Right atrium auricular region (tissue), 2 donors: ENCODE results near the gene ZNF816. TPM values are rescaled to one million over a fixed set of nuclear protein-coding genes. Genes with fewer than 3 reads are reported as not detected.
"Not testable (repeated sequence)": the region's sequence is repeated elsewhere in the genome, so short reads cannot be mapped to it uniquely, and the experiment has no call there.

Experiments used
- DNase-seq: peaks from one replicate; pipeline ENCODE4 v3.0.0-alpha.2; 2019; ENCODE audit warnings: low spot score
- H3K27ac ChIP-seq, 2 donors: fragments of 200-600 bp; sonication (generic); 1 replicate in 1 of 2; 2 replicates in 1 of 2; pipeline ENCODE4 v1.5.1; 2016 to 2019
- H3K27me3 ChIP-seq, 2 donors: fragments of 200-600 bp; sonication (generic); one replicate each; pipeline versions ENCODE4 v1.5.1 to v1.6.0; 2017 to 2019
- H3K36me3 ChIP-seq: fragments of 200-600 bp; sonication (generic); one replicate; pipeline ENCODE4 v1.5.1; 2016
- H3K4me1 ChIP-seq, 2 donors: fragments of 200-600 bp; sonication (generic); one replicate each; pipeline versions ENCODE4 v1.5.1 to v1.6.0; 2017 to 2019
- H3K4me3 ChIP-seq, 2 donors: fragments of 200-600 bp; sonication (generic); 1 replicate in 1 of 2; 2 replicates in 1 of 2; pipeline ENCODE4 v1.5.1; 2017 to 2019; ENCODE audit warnings: mild to moderate bottlenecking in 1 of 2, moderate library complexity in 1 of 2
- H3K9me3 ChIP-seq, 2 donors: fragments of 200-600 bp; sonication (generic); one replicate each; pipeline ENCODE4 v1.5.1; 2019
- CTCF ChIP-seq, 2 donors: fragments of 200-600 bp; sonication (generic); IDR thresholded peaks; one replicate each; pipeline ENCODE4 v1.5.1; 2019; ENCODE audit warnings: antibody characterized with exemption in 2 of 2
- total RNA-seq, 2 donors: library from RNA; depleted of rRNA; stranded (reverse); fragments of >200 nt; gene quantifications; one replicate each; pipeline ENCODE4 v1.1.0, GENCODE V29; 2016

ZNF816 gene
- total RNA-seq, 2 donors from 2014 or later, result 3.9 to 5.5 TPM

GRCh38 chr19:52936151-52936953 is 26.3 kb downstream of the ZNF816 start:
- Histone ChIP-seq H3K4me1 (no peaks in the 10 kb centered on the region), H3K27me3 (no peaks in the 10 kb centered on the region), H3K27ac (no peak overlapping the region), H3K36me3 (no peaks in the 10 kb centered on the region), H3K4me3 (no peak overlapping the region), H3K9me3 (no peaks in the 10 kb centered on the region)
- DNase-seq, result no peak
- no peak for TF ChIP-seq CTCF (IDR thresholded peaks at IDR 0.05)

DNA sequence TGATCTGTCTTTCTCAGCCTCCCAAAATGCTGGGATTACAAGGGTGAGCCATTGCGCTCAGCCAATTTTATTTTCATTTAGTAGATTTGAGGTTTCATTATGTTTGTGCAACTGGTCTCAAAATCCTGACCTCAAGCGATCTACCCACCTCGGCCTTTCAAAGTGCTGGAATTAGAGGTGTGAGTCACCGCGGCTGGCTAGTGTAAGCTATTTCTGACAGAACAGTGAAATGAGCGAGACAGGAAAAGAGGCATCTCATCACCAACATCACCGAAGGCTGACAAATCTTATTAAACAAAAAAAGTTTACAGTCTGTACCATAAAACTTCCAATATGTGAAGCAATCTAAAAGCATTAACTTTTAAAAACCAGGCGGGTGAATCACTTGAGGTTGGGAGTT is 27.2 kb downstream of the ZNF816 start:
- no peak for TF ChIP-seq CTCF (IDR thresholded peaks at IDR 0.05)
- no peaks in the 10 kb centered on the region for H3K27me3 ChIP-seq
- no peaks in the 10 kb centered on the region for H3K4me1 ChIP-seq
- DNase-seq, result no peak
- no peaks in the 10 kb centered on the region for H3K36me3 ChIP-seq
- no peak overlapping the region for H3K4me3 ChIP-seq
- H3K27ac ChIP-seq, result no peak overlapping the region
- H3K9me3 ChIP-seq, result no peaks in the 10 kb centered on the region

- not testable (repeated sequence) for H3K27me3 ChIP-seq, DNase-seq, H3K36me3 ChIP-seq, H3K9me3 ChIP-seq, H3K27ac ChIP-seq, H3K4me3 ChIP-seq
- H3K4me1 ChIP-seq, result peaks cover 0 to 15% of the 10 kb centered on the region in 2 donors
Observed at GRCh38 chr19:52924641-52925040, 38.0 kb downstream of the ZNF816 start.

DNA sequence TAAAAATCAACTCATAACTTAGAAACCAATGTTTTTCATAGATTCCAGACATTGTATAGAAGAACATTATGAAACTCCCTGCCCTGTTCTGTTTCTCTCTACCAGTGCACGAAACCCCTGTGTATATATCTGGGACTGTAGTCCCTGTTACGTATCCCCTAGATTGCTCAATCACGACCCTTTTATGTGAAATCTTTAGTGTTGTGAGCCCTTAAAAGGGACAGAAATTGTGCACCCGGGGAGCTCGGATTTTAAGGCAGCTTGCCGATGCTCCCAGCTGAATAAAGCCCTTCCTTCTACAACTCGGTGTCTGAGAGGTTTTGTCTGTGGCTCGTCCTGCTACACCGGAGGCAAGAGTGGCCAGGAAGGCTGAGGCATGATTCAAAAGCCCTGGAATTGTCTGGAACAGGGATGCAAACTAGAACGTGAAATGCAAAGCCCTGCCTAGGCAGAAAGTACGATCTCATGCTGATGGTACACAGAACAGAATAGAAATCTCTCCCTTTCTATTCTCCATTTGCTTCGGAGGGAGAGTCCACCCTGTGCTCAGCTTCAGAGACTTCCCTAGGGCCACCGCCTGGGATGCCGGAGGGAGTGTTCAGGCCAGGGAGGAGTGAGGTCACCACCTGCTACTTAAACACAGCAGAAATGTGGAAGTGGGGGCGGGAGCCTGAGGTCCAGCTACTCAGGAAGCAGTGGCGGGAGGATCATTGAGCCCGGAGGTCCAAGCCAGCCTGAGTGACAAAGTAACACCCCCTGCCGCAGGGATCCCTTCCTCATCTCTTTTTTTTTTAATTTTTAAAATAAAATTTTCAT is 38.7 kb downstream of the ZNF816 start:
- Histone ChIP-seq H3K27me3 (no peaks in the 10 kb centered on the region), H3K27ac (peak overlapping the region; percentile 69 to 85), H3K9me3 (no peaks in the 10 kb centered on the region), H3K4me1 (peaks cover 0 to 15% of the 10 kb centered on the region in 2 donors), H3K4me3 (peak overlapping the region; percentile 64 to 80), H3K36me3 (no peaks in the 10 kb centered on the region)
- peak; percentile 72 for DNase-seq
- no peak for TF ChIP-seq CTCF (IDR thresholded peaks at IDR 0.05)

- Histone ChIP-seq H3K27me3 (no peaks in the 10 kb centered on the region), H3K36me3 (no peaks in the 10 kb centered on the region), H3K4me3 (peak within 1 kb of the TSS; percentile 64 to 80), H3K27ac (peak within 1 kb of the TSS; percentile 69 to 85), H3K9me3 (no peaks in the 10 kb centered on the region), H3K4me1 (peaks cover 0 to 15% of the 10 kb centered on the region in 2 donors)
- peak; percentile 91 for DNase-seq
- TF ChIP-seq CTCF (IDR thresholded peaks at IDR 0.05), result no peak
Observed at GRCh38 chr19:52922841-52923777, 39.6 kb downstream of the ZNF816 start, which contains the start of gene ZNF888. Gene ZNF888 (minus strand): TSS chr19:52923428. CDS start chr19:52917873, 5,555 bp downstream.
